Stimulated activated CD4-positive, alpha-beta T cell treated with anti-CD3 and anti-CD28 coated beads, Interleukin-1b, Interleukin-23, amount 100 ng/mL, for 48 hours (primary cell): ENCODE measurements around the gene ZBTB32.
"Not testable (repeated sequence)": the region's sequence is repeated elsewhere in the genome, so short reads cannot be mapped to it uniquely, and the experiment has no call there.

Experiments used
- DNase-seq: peaks from one replicate; pipeline ENCODE4 v3.0.0-alpha.2; 2020

ZBTB32 gene

DNA sequence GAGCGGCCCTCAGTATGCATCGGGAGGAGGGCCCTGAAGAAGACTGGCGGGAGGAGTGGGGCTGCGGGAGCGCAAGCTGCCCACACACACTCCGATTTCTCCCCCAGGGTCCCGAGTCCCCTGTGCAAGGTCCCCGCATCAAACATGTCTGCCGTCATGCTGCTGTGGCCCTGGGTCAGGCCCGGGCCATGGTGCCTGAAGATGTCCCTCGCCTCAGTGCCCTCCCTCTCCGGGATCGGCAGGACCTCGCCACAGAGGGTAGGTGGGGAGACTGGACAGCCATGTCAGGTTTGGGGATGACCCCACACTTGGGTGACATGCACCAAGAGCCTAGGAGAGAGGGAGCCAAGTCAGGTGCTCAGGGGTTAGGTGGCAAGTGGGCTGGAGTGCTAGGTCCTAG lies 18.1 kb downstream of the ZBTB32 start:
- no peak for DNase-seq

DNA sequence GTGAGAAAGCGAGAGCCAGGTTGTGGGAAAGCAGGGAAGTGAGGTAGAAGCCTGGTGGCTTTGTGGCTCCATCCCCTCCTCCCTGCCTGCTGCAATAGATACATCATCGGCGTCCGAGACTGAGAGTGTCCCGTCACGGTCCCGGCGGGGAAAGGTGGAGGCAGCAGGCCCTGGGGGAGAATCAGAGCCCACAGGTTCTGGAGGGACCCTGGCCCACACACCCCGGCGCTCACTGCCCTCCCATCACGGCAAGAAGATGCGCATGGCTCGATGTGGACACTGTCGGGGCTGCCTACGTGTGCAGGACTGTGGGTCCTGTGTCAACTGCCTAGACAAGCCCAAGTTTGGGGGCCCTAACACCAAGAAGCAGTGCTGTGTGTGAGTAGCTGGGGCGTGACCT lies 18.5 kb downstream of the ZBTB32 start:
- no peak for DNase-seq

DNA sequence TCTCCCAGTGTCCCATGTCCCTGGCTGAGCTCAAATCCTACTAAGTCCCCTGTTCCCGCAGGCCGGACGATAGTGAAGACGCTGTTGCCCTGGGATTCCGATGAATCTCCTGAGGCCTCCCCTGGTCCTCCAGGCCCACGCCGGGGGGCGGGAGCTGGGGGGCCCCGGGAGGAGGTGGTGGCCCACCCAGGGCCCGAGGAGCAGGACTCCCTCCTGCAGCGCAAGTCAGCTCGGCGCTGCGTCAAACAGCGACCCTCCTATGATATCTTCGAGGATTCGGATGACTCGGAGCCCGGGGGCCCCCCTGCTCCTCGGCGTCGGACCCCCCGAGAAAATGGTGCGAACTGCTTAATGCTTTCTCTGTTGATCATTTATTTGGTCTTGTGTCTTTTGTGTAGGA lies 19.3 kb downstream of the ZBTB32 start:
- no peak for DNase-seq

GRCh38 chr19:35724132-35724531 lies 19.8 kb downstream of the ZBTB32 start:
- not testable (repeated sequence) for DNase-seq

GRCh38 chr19:35724560-35724959 lies 20.2 kb downstream of the ZBTB32 start:
- DNase-seq: no peak

- no peak for DNase-seq
Measured at GRCh38 chr19:35725216-35725861, 21.0 kb downstream of the ZBTB32 start.

DNA sequence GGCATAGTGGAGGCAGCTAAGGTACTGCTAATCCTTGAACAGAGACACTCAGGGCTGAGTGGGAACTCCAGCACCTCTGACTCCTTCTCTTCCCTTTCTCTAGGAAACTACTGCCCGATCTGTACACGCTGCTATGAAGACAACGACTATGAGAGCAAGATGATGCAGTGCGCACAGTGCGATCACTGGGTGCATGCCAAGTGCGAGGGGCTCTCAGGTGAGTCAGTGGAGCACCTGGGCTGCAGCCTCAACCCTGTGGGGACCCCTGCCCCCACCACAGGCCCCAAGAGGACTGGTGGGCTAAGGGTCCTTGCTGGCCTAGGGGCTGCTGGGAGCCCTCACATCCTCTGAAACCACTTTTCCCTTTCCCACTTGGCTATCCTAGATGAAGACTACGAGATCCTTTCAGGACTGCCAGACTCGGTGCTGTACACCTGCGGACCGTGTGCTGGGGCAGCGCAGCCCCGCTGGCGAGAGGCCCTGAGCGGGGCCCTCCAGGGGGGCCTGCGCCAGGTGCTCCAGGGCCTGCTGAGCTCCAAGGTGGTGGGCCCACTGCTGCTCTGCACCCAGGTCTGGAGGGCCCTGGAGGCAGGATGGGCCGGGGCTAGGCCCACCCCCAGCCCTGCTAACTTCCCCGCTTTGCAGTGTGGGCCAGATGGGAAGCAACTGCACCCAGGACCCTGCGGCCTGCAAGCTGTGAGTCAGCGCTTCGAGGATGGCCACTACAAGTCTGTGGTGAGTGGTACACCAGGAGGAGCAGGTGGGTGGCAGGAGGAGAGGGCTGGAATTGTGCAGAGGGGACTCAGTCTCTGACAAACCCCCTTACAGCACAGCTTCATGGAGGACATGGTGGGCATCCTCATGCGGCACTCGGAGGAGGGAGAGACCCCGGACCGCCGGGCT lies 22.9 kb downstream of the ZBTB32 start:
- no peak for DNase-seq

GRCh38 chr19:35727956-35728706 lies 23.8 kb downstream of the ZBTB32 start:
- DNase-seq: no peak

DNA sequence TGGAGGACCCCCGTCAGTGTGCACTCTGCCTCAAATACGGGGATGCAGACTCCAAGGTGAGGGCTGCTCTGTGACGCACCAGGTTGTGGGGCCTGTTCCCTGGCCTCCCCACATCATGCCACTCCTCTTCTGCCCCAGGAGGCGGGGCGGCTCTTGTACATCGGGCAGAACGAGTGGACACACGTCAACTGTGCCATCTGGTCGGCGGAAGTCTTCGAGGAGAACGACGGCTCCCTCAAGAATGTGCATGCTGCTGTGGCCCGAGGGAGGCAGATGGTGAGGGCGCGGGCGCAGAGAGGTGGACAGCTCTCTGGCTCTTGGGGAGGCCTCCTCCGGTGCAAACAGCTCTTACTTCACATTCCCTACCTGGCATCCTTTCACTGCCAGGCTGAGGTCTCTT lies 24.7 kb downstream of the ZBTB32 start:
- no peak for DNase-seq

DNA sequence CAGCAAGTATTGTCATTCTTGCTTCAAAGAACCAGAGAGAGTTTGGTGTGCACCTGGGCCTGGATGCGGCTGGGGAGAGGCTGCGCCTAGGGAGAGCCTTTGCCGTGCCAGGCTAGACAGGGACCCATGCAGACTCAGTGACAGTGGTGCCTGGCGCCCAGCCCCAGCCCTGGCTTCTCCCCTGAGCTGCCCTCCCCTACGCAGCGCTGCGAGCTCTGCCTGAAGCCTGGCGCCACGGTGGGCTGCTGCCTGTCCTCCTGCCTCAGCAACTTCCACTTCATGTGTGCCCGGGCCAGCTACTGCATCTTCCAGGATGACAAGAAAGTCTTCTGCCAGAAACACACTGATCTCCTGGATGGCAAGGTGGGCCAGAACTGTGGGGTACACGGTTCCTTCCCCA lies 25.4 kb downstream of the ZBTB32 start:
- no peak for DNase-seq

GRCh38 chr19:35730326-35730725 lies 26.0 kb downstream of the ZBTB32 start:
- no peak for DNase-seq

DNA sequence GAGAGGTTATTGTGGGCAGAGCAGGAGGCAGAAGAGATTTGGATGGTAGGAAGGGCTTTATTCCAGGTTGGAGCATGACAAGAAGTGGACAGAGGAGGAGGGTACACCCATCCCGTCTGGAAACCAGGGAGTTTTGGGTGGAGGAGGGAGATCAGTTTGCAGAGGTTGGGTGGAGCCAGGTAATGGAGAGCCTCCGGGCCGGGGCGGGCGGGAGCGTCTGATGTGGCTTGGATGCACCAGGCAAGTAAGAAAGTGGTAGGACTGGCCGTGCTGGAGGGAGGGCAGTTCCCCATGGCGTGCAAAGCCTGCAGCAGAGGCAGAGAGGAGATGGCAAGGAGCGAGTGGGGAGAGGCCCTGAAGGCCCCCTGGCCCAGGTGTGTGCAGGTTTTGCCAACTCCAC lies 27.0 kb downstream of the ZBTB32 start:
- no peak for DNase-seq

DNA sequence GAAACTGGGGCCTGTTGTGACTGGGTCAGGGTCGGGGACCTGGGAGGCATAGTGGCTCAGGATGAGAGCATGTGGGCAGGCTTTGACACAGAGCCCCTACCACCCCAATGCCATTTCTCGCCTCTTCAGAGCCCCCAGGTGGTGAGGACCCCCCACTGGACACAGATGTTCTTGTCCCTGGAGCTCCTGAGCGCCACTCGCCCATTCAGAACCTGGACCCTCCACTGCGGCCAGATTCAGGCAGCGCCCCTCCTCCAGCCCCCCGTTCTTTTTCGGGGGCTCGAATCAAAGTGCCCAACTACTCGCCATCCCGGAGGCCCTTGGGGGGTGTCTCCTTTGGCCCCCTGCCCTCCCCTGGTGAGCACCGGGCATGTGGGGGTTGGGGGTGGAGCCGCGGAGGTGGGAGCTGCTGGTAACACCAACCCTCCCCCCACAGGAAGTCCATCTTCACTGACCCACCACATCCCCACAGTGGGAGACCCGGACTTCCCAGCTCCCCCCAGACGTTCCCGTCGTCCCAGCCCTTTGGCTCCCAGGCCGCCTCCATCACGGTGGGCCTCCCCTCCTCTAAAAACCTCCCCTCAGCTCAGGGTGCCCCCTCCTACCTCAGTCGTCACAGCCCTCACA lies 27.5 kb downstream of the ZBTB32 start:
- no peak for DNase-seq

GRCh38 chr19:35732540-35733179 lies 28.3 kb downstream of the ZBTB32 start:
- no peak for DNase-seq

DNA sequence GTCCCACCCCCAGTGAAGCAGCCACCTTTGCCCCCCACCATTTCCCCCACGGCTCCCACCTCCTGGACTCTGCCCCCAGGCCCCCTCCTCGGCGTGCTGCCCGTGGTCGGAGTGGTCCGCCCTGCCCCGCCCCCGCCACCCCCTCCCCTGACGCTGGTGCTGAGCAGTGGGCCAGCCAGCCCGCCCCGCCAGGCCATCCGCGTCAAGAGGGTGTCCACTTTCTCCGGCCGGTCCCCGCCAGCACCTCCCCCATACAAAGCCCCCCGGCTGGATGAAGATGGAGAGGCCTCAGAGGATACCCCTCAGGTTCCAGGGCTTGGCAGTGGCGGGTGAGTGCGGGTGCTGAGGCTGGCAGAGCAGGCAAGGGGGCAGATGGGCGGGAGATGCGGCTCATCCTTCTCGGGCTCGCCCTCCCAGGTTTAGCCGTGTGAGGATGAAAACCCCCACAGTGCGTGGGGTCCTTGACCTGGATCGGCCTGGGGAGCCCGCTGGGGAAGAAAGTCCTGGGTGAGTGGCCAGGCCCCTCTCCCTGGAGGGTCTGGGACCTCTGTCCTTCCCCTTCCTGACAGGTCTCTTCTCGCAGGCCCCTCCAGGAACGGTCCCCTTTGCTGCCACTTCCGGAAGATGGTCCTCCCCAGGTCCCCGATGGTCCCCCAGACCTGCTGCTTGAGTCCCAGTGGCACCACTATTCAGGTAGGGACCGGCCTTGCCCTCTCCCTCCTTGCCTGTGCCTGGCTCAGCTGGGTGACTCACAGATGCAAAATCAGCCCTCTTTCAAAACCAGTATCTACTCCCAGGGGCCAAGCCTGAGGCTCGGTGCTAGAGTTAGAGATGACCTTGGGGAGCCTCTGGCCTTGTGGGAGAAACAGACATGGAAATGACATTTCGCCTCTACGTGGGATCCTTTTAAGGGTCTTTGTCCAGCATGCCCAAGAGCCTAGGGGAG lies 29.1 kb downstream of the ZBTB32 start:
- DNase-seq: no peak

GRCh38 chr19:35734273-35734672 lies 29.9 kb downstream of the ZBTB32 start:
- DNase-seq: no peak

- DNase-seq: no peak
Measured at GRCh38 chr19:35734889-35735288, 30.5 kb downstream of the ZBTB32 start.

GRCh38 chr19:35736913-35737886 lies 32.8 kb downstream of the ZBTB32 start:
- DNase-seq: no peak

DNA sequence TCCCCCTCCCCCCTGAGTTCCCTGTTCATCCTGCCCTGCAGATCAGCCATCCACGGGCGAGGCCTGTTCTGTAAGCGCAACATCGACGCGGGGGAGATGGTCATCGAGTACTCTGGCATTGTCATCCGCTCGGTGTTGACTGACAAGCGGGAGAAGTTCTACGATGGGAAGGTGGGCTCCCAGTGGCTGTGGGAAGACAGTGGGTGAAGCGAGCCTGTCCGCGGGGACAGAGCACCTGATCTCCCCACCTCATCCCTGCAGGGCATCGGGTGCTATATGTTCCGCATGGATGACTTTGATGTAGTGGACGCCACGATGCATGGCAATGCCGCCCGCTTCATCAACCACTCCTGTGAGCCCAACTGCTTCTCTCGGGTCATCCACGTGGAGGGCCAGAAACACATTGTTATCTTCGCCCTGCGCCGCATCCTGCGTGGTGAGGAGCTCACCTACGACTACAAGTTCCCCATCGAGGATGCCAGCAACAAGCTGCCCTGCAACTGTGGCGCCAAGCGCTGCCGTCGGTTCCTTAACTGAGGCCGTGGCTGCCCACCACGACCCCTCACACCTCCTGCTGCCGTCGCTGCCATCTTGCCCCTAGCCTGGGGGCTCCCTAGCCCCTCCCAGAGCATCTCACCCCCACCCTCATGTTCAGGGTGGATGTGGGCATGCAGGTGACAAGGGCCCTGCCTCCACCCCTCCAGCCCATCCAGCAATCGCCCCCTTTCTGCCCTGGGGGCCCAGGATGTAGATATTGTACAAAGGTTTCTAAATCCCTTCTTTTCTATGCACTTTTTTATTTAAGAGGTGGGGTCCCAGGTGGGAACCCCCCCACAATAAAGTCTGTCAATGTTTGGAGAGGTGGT lies 33.9 kb downstream of the ZBTB32 start:
- no peak for DNase-seq
